Stomach (tissue), 4 donors: Measurements from ENCODE around the gene TCN1.
"Not testable (repeated sequence)": the region's sequence is repeated elsewhere in the genome, so short reads cannot be mapped to it uniquely, and the experiment has no call there.

Experiments
- CTCF ChIP-seq, 7 experiments: fragments of 450-650 bp in 4 of 7; fragments of 200-600 bp in 3 of 7; sonication (generic) in 3 of 7; IDR thresholded peaks; one replicate each; pipeline ENCODE4 v1.5.1; 2016 to 2019; ENCODE audit warnings: antibody characterized with exemption in 7 of 7, control low read depth in 2 of 7, mild to moderate bottlenecking in 1 of 7
- POLR2A ChIP-seq, 4 donors: fragments of 450-650 bp; IDR thresholded peaks; one replicate each; pipeline ENCODE4 v1.6.1; 2016; ENCODE audit warnings: antibody characterized with exemption in 4 of 4, control low read depth in 2 of 4, mild to moderate bottlenecking in 1 of 4, moderate library complexity in 1 of 4
- POLR2AphosphoS5 ChIP-seq, 3 donors: sonication (generic); formaldehyde crosslinking; IDR thresholded peaks; one replicate each; pipeline ENCODE4 v1.6.1; 2016; ENCODE audit warnings: antibody characterized with exemption in 3 of 3

- TF ChIP-seq CTCF, POLR2AphosphoS5, POLR2A (IDR thresholded peaks at IDR 0.05): not testable (repeated sequence)
These were observed 17.8 kb downstream of the TCN1 start for GRCh38 chr11:59848439-59848838.
